HepG2 (cell line): ENCODE measurements around the gene CYSTM1. TPM values are rescaled to one million over a fixed set of nuclear protein-coding genes. Genes with fewer than 3 reads are reported as not detected.

ENCODE experiments used
- ATAC-seq: fragments of 200-7000 bp; cut with Tn5 transposase; 3 replicates; pipeline ENCODE4 v1.9.1; 2020; ENCODE audit warnings: mild to moderate bottlenecking, moderate library complexity
- BruUV-seq: library from RNA; stranded (reverse); fragments of 400-500 nt; replicated peaks from 2 replicates; lab custom pipeline; 2021; lab: Mats Ljungman, UMichigan
- CTCF ChIA-PET: fragments of 300-600 bp; formaldehyde crosslinking; extraction: SDS; loops from one replicate; lab custom pipeline; 2021; ENCODE audit warnings: low total read pairs, inconsistent platforms, low intra/inter-chr PET ratio; lab: Yijun Ruan, JAX
- POLR2A ChIA-PET: fragments of 350-600 bp; sonication (Branson Sonifier 250); formaldehyde crosslinking; loops from one replicate; lab custom pipeline; 2020; ENCODE audit warnings: antibody characterized with exemption, inconsistent platforms; lab: Yijun Ruan, JAX
- DNase-seq: peaks from one replicate; pipeline ENCODE4 v3.0.0-alpha.2; 2015; ENCODE audit warnings: low spot score
- FAIRE-seq: peaks from 3 replicates; lab custom pipeline; 2011; peaks lifted over from hg19 to GRCh38; lab: Jason Lieb, UNC
- H2AFZ ChIP-seq: one replicate; pipeline ENCODE4 v1.6.1; 2011; ENCODE audit warnings: low read length, inconsistent platforms
- H3K27ac ChIP-seq: fragments of 300-600 bp; 3 replicates; pipeline ENCODE4 v1.8.0; 2011; ENCODE audit warnings: mixed run types, mild to moderate bottlenecking, mixed read lengths, low read length, inconsistent platforms; ENCODE audit not compliant: insufficient read depth; ENCODE audit errors: extremely low read length
- H3K27me3 ChIP-seq, 2 experiments: fragments of 200-600 bp in 1 of 2; 2 replicates in 1 of 2; 3 replicates in 1 of 2; pipeline versions ENCODE4 v1.6.0 to v1.8.0; 2011; ENCODE audit warnings: low read length in 2 of 2, mild to moderate bottlenecking in 2 of 2, moderate library complexity in 2 of 2, inconsistent platforms in 1 of 2; ENCODE audit not compliant: insufficient read depth in 2 of 2, control insufficient read depth in 1 of 2
- H3K36me3 ChIP-seq, 2 experiments: fragments of 200-600 bp in 1 of 2; replicated peaks in 1 of 2; 2 replicates in 1 of 2; 3 replicates in 1 of 2; pipeline versions ENCODE4 v1.5.1 to v1.8.0; 2011; ENCODE audit warnings: low read length in 2 of 2, inconsistent platforms in 1 of 2; ENCODE audit not compliant: insufficient read depth in 2 of 2, control insufficient read depth in 1 of 2
- H3K4me1 ChIP-seq: 2 replicates; pipeline ENCODE4 v1.5.1; 2012; ENCODE audit warnings: low read length, inconsistent platforms; ENCODE audit not compliant: insufficient read depth
- H3K4me2 ChIP-seq: 2 replicates; pipeline ENCODE4 v1.6.0; 2011; ENCODE audit warnings: low read depth, low read length, inconsistent platforms
- H3K4me3 ChIP-seq, 3 experiments: fragments of 200-600 bp in 1 of 3; sonication (generic), shearing (Covaris generic) in 1 of 3; replicated peaks in 1 of 3; 2 replicates each; pipeline ENCODE4 v1.5.1; 2011 to 2016; ENCODE audit warnings: low read length in 3 of 3, inconsistent platforms in 2 of 3, low read depth in 2 of 3, mild to moderate bottlenecking in 2 of 3, control low read depth in 1 of 3, mixed read lengths in 1 of 3; ENCODE audit not compliant: insufficient read depth in 1 of 3
- H3K79me2 ChIP-seq: one replicate; pipeline ENCODE4 v1.6.1; 2011; ENCODE audit warnings: low read length, inconsistent platforms; ENCODE audit not compliant: insufficient read depth
- H3K9ac ChIP-seq: 2 replicates; pipeline ENCODE4 v1.6.0; 2011; ENCODE audit warnings: mild to moderate bottlenecking, low read depth, low read length, inconsistent platforms; ENCODE audit not compliant: insufficient read depth
- H3K9me3 ChIP-seq: 2 replicates; pipeline ENCODE4 v1.5.1; 2012; ENCODE audit warnings: mild to moderate bottlenecking, low read length
- H4K20me1 ChIP-seq: 2 replicates; pipeline ENCODE4 v1.6.0; 2011; ENCODE audit warnings: inconsistent platforms, mild to moderate bottlenecking, low read length, moderate library complexity; ENCODE audit not compliant: insufficient read depth
- ATF4 ChIP-seq, 2 experiments: fragments of 450-650 bp in 1 of 2; sonication (generic) in 1 of 2; formaldehyde crosslinking; IDR thresholded peaks; 2 replicates each; pipeline versions ENCODE4 v1.5.0 to v1.8.0; 2020 to 2022; ENCODE audit warnings: mild to moderate bottlenecking in 1 of 2, missing genetic modification reagents in 1 of 2
- ATF7 ChIP-seq, 2 experiments: fragments of 450-650 bp in 1 of 2; sonication (generic) in 1 of 2; formaldehyde crosslinking in 1 of 2; IDR thresholded peaks; 2 replicates each; pipeline versions ENCODE4 v1.4.0 to v1.6.1; 2016 to 2020; ENCODE audit warnings: antibody characterized with exemption in 1 of 2, mild to moderate bottlenecking in 1 of 2, missing genetic modification reagents in 1 of 2
- CBFB ChIP-seq: sonication (generic); formaldehyde crosslinking; IDR thresholded peaks from 2 replicates; pipeline ENCODE4 v1.4.0; 2020; ENCODE audit warnings: missing genetic modification reagents
- CBX5 ChIP-seq: sonication (generic); formaldehyde crosslinking; IDR thresholded peaks from 2 replicates; pipeline ENCODE4 v1.4.0; 2020; ENCODE audit warnings: missing genetic modification reagents, borderline replicate concordance
- CEBPB ChIP-seq: IDR thresholded peaks from 2 replicates; pipeline ENCODE4 v1.6.1; 2011; ENCODE audit warnings: low read depth, low read length, improper control_type of control experiment, borderline replicate concordance
- ZNF772 ChIP-seq: sonication (generic); formaldehyde crosslinking; IDR thresholded peaks from 2 replicates; pipeline ENCODE4 v1.5.0; 2020; ENCODE audit warnings: mild to moderate bottlenecking, missing genetic modification reagents
- WGBS: methylation state at CpG from one replicate; pipeline ENCODE4 v1.1.6; 2017; ENCODE audit warnings: low lambda C conversion rate; 5-methylcytosine and 5-hydroxymethylcytosine counted together
- in situ Hi-C: cut with HindIII; loops from 2 replicates; pipeline ENCODE4 v1.10.0; 2017; ENCODE audit warnings: low pct_unique_long_range_greater_than_20kb; ENCODE audit not compliant: extremely low pct_ligation_motif_present
- intact Hi-C: fragments of 100-400 bp; cut with micrococcal nuclease; formaldehyde crosslinking; loops from one replicate; pipeline ENCODE4 v1.10.0; 2022; ENCODE audit not compliant: unreplicated experiment
- polyA plus RNA-seq, 8 experiments: library from polyadenylated mRNA; depleted of rRNA in 3 of 8; stranded (reverse) in 7 of 8; unstranded in 1 of 8; fragments of >200 nt; fragmentation: Illumina TruSeq in 4 of 8; extraction: Trizol in 4 of 8; gene quantifications; 2 replicates each; pipeline versions ENCODE4 v1.2.1 to v1.2.3, GENCODE V29; 2011 to 2016; ENCODE audit warnings: low read depth in 4 of 8, missing spikeins in 1 of 8, mixed read lengths in 1 of 8; ENCODE audit not compliant: insufficient read depth in 1 of 8
- total RNA-seq, 5 experiments: library from RNA; depleted of rRNA; stranded (reverse); fragments of >200 nt; fragmentation: Illumina TruSeq; extraction: Trizol; gene quantifications; 2 replicates each; pipeline ENCODE4 v1.2.3, GENCODE V29; 2016; ENCODE audit warnings: low read depth in 1 of 5

CYSTM1 gene
- total and polyA plus RNA-seq, 2 of the 13 experiments (the other 11 are each of a cell fraction or from before 2014, with no cell fraction given), result 40.0 to 73.4 TPM

DNA sequence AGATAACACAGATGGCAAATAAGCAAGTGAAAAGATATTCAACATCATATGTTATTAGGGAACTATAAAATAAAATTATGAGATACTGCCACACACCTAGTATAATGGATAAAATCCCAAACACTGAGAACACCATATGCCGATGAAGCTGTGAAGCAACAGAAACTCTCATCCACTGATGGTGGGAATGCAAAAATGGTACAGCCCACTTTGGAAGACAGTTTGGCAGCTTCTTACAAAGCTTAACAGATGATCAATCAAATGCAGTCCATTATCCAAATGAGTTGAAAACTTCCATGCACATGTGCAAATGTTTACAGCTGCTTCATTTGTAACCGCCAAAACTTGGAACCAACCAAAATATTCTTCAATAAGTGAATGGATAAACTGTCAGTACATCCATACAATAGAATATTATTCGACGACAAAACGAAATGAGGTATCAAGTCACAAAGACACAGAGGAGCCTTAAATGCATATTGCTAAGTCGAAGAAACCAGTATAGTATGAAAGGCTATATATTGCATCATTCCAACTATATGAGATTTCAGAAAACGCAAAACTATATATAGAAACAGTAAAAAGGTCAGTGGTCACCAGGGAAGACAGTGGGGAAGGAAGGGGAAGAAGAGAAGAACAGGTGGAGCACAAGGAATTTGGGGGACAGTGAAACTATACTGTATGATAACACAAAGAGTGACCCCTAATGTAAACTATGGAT lies 113.0 kb downstream of the CYSTM1 start:
- Histone ChIP-seq H4K20me1 (no peaks in the 10 kb centered on the region), H3K4me3 (no peak overlapping the region), H3K4me2 (no peak overlapping the region), H3K9me3 (no peaks in the 10 kb centered on the region), H3K9ac (no peak overlapping the region), H3K36me3 (0 out of 5 replicates have a peak, but pooled peaks cover 0 to 9% of the 10 kb centered on the region in 2 experiments), H3K27ac (no peak overlapping the region), H2AFZ (no peak overlapping the region), H3K27me3 (no peaks in the 10 kb centered on the region), H3K79me2 (peaks cover 89% of the 10 kb centered on the region), H3K4me1 (peaks cover 51% of the 10 kb centered on the region)
- ChIA-PET POLR2A (interaction anchor here (0.7 kb wide), 1 partner anchor 357 kb away, joined by 3 read pairs; no protein-coding TSS in a partner anchor), CTCF (no interaction called here)
- intact Hi-C loops, result no loop called here
- TF ChIP-seq ATF4 (CRISPR knock-in tag; IDR thresholded peaks at IDR 0.05), result 0 out of 4 replicates have a peak, but pooled peaks of 1 of the 2 experiments have one; percentile 15
- TF ChIP-seq ATF7 (IDR thresholded peaks at IDR 0.05), result peak; percentile 47
- no peak for TF ChIP-seq ATF7 (CRISPR knock-in tag; IDR thresholded peaks at IDR 0.05)
- TF ChIP-seq CBFB, result no peak
- 0 out of 2 replicates have a peak, but pooled peaks have one; percentile 9 for TF ChIP-seq CEBPB
- TF ChIP-seq CBX5 (CRISPR knock-in tag), result no peak
- TF ChIP-seq ZNF772 (CRISPR knock-in tag), result no peak
- in situ Hi-C loops, result no loop called here
- ATAC-seq (no peak), DNase-seq (no peak), FAIRE-seq (no peak)
- WGBS, result 96% methylated on average over 7 of the region's 7 CpGs
- no TSS peak for BruUV-seq
